Caco-2 (cell line): ENCODE measurements around the gene WDR48. TPM values are rescaled to one million over a fixed set of nuclear protein-coding genes. Genes with fewer than 3 reads are reported as not detected.

Source experiments
- BruUV-seq: library from RNA; stranded (reverse); fragments of 400-500 nt; replicated peaks from 2 replicates; lab custom pipeline; 2021; lab: Mats Ljungman, UMichigan
- CTCF ChIA-PET: fragments of 300-600 bp; sonication (Branson Sonifier 250); formaldehyde crosslinking; loops from one replicate; lab custom pipeline; 2022; ENCODE audit warnings: antibody characterized with exemption; lab: Charles Lee
- POLR2A ChIA-PET: fragments of 300-600 bp; sonication (Branson Sonifier 250); formaldehyde crosslinking; loops from one replicate; lab custom pipeline; 2022; ENCODE audit warnings: antibody characterized with exemption; lab: Charles Lee
- DNase-seq, 2 experiments: peaks; one replicate each; pipeline versions ENCODE4 v3.0.0 to v3.0.0-alpha.2; 2020 to 2022
- H3K27me3 ChIP-seq: replicated peaks from 2 replicates; pipeline ENCODE4 v1.6.0; 2011; ENCODE audit warnings: low read length; ENCODE audit not compliant: control insufficient read depth, insufficient read depth
- H3K36me3 ChIP-seq: 2 replicates; pipeline ENCODE4 v1.5.1; 2011; ENCODE audit warnings: low read length; ENCODE audit not compliant: control insufficient read depth, insufficient read depth
- H3K4me1 ChIP-seq: fragments of 250-450 bp; sonication (Bioruptor Pico); 2 replicates; pipeline ENCODE4 v1.5.1; 2020; ENCODE audit warnings: mild to moderate bottlenecking
- H3K4me3 ChIP-seq: 2 replicates; pipeline ENCODE4 v1.5.1; 2011; ENCODE audit warnings: low read depth, mild to moderate bottlenecking, control low read depth, low read length
- H3K9me3 ChIP-seq: fragments of 250-450 bp; sonication (Bioruptor Pico); 2 replicates; pipeline ENCODE4 v1.5.1; 2020; ENCODE audit warnings: mild to moderate bottlenecking, moderate library complexity
- H3K27ac Mint-ChIP-seq: one replicate; pipeline ENCODE4 v1.8.0; 2022; ENCODE audit warnings: mixed read lengths; ENCODE audit not compliant: unreplicated experiment
- H3K27me3 Mint-ChIP-seq: one replicate; pipeline ENCODE4 v1.8.0; 2022; ENCODE audit warnings: mixed read lengths; ENCODE audit not compliant: insufficient read depth, unreplicated experiment
- H3K36me3 Mint-ChIP-seq: one replicate; pipeline ENCODE4 v1.8.0; 2022; ENCODE audit warnings: mild to moderate bottlenecking, mixed read lengths; ENCODE audit not compliant: insufficient read depth, unreplicated experiment
- H3K4me1 Mint-ChIP-seq: one replicate; pipeline ENCODE4 v1.8.0; 2022; ENCODE audit warnings: low read depth, mixed read lengths; ENCODE audit not compliant: unreplicated experiment
- H3K4me3 Mint-ChIP-seq: one replicate; pipeline ENCODE4 v1.8.0; 2022; ENCODE audit warnings: mild to moderate bottlenecking, moderate library complexity, mixed read lengths; ENCODE audit not compliant: unreplicated experiment
- H3K9me3 Mint-ChIP-seq: one replicate; pipeline ENCODE4 v1.8.0; 2022; ENCODE audit warnings: mixed read lengths; ENCODE audit not compliant: unreplicated experiment
- intact Hi-C: fragments of 100-400 bp; cut with micrococcal nuclease; formaldehyde crosslinking; loops from one replicate; pipeline ENCODE4 v1.10.0; 2022; ENCODE audit not compliant: unreplicated experiment
- total RNA-seq: library from RNA; stranded (reverse); gene quantifications from 2 replicates; pipeline ENCODE4 v1.2.3, GENCODE V29; 2022
- TF ChIP-seq, protein P1 (sequence below), 2 experiments: fragments of 200-600 bp in 1 of 2; IDR thresholded peaks; 1 replicate in 1 of 2; 2 replicates in 1 of 2; pipeline versions ENCODE4 v1.5.1 to v1.8.0; 2011 to 2022; ENCODE audit warnings: antibody characterized with exemption in 1 of 2, control low read depth in 1 of 2, inconsistent platforms in 1 of 2, low read depth in 1 of 2, low read length in 1 of 2, mild to moderate bottlenecking in 1 of 2, moderate library complexity in 1 of 2; ENCODE audit not compliant: insufficient read depth in 1 of 2, severe bottlenecking in 1 of 2, unreplicated experiment in 1 of 2

Gene WDR48
- total RNA-seq, 1 experiment from 2014 or later: 27.6 TPM

DNA sequence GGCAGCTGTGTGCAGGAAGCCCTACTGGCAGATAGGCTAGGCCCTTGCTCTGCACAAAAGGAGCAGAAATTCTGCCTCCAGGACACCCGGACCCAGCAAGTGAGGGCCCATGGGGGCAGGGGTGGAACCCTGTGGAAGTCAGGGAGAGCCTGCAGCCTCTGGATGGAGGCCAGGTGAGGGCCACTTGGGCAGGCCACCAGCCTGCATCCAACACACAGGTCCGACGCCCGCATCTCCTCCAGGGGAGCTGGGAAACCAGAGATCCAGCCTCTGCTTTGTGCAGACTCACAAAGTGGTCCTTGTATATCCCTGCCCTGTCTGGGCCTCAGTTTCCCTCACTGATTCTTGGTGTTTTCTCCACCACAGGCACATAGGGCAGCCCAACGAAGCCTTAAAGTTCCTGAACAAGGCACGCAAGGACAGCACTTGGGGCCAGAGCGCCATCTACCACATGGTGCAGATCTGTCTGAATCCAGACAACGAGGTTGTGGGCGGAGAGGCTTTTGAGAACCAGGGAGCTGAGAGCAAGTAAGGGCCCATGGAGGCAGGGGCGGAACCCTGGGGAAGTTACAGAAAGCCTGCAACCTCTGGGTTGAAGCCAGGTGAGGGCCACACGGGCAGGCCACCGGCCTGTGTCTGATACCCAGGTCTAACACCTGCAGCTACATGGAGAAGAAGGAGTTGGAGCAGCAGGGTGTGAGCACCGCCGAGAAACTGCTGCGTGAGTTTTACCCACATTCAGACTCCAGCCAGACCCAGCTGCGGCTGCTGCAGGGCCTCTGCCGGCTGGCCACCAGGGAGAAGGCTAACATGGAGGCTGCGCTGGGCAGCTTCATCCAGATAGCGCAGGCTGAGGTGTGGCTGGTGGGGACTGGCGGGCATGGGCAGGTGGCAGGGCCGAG is 85.0 kb downstream of the WDR48 start:
- no TSS peak for BruUV-seq
- intact Hi-C loops: no loop called here
- peaks cover 8% of the 10 kb centered on the region for H3K4me1 ChIP-seq
- CTCF ChIA-PET: no interaction called here
- Mint-ChIP-seq H3K36me3 (peaks cover 14% of the 10 kb centered on the region), H3K27ac (no peak overlapping the region), H3K4me1 (peaks cover 15% of the 10 kb centered on the region), H3K9me3 (no peaks in the 10 kb centered on the region), H3K4me3 (no peak overlapping the region), H3K27me3 (no peaks in the 10 kb centered on the region)
- no peaks in the 10 kb centered on the region for H3K9me3 ChIP-seq
- no peak for DNase-seq
- no peaks in the 10 kb centered on the region; the same call in 1 of the 2 replicates for H3K36me3 ChIP-seq
- H3K27me3 ChIP-seq: no peaks in the 10 kb centered on the region
- no peak overlapping the region for H3K4me3 ChIP-seq
- POLR2A ChIA-PET: no interaction called here
- TF ChIP-seq, protein P1, sequence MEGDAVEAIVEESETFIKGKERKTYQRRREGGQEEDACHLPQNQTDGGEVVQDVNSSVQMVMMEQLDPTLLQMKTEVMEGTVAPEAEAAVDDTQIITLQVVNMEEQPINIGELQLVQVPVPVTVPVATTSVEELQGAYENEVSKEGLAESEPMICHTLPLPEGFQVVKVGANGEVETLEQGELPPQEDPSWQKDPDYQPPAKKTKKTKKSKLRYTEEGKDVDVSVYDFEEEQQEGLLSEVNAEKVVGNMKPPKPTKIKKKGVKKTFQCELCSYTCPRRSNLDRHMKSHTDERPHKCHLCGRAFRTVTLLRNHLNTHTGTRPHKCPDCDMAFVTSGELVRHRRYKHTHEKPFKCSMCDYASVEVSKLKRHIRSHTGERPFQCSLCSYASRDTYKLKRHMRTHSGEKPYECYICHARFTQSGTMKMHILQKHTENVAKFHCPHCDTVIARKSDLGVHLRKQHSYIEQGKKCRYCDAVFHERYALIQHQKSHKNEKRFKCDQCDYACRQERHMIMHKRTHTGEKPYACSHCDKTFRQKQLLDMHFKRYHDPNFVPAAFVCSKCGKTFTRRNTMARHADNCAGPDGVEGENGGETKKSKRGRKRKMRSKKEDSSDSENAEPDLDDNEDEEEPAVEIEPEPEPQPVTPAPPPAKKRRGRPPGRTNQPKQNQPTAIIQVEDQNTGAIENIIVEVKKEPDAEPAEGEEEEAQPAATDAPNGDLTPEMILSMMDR (IDR thresholded peaks at IDR 0.05; ENCODE audit: insufficient read depth in 1 of 2, low read depth in 1 of 2, low read length in 1 of 2, severe bottlenecking in 1 of 2, unreplicated experiment in 1 of 2): no peak

DNA sequence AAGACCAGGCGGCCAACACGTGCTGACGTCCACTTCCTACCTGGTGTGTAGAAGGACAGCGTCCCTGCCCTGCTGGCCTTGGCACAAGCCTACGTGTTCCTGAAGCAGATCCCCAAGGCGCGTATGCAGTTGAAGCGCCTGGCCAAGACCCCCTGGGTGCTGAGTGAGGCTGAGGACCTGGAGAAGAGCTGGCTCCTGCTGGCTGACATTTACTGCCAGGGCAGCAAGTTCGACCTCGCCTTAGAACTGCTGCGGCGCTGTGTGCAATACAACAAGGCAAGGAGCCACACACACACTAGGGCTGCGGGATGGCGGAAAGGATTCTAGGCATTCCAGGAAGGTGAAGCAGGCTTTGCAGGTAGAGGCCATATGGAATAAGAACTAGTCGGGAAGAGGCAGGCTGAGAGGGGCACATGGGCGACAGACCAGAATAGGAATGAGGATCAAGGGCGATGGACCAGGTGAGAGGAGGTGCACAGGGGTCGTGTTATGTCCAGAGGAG is 85.7 kb downstream of the WDR48 start:
- no peak overlapping the region for H3K27ac Mint-ChIP-seq

More for the DNA sequence above, 85.7 kb downstream of the WDR48 start:
- no peaks in the 10 kb centered on the region; the same call in 1 of the 2 replicates for H3K36me3 ChIP-seq
- H3K4me1 ChIP-seq: peaks cover 11% of the 10 kb centered on the region
- DNase-seq: no peak
- POLR2A ChIA-PET: no interaction called here
- TF ChIP-seq, protein P1 (IDR thresholded peaks at IDR 0.05; ENCODE audit: insufficient read depth in 1 of 2, low read depth in 1 of 2, low read length in 1 of 2, severe bottlenecking in 1 of 2, unreplicated experiment in 1 of 2): no peak
- Mint-ChIP-seq H3K4me1 (peaks cover 15% of the 10 kb centered on the region), H3K27me3 (no peaks in the 10 kb centered on the region), H3K4me3 (no peak overlapping the region), H3K9me3 (no peaks in the 10 kb centered on the region), H3K36me3 (peaks cover 17% of the 10 kb centered on the region)
- intact Hi-C loops: no loop called here
- no peaks in the 10 kb centered on the region for H3K9me3 ChIP-seq
- no TSS peak for BruUV-seq
- no peak overlapping the region for H3K4me3 ChIP-seq
- CTCF ChIA-PET: interaction anchor here (0.7 kb wide), 1 partner anchor 29 kb away, joined by 3 read pairs; no protein-coding TSS in a partner anchor
- H3K27me3 ChIP-seq: no peaks in the 10 kb centered on the region
